ENCODE results near the gene PHC1.

GRCh38 chr12:8987685-8988084 is 73.4 kb downstream of the PHC1 start:
- TF ChIP-seq CTCF (IDR thresholded peaks at IDR 0.05), result no peak
- TF ChIP-seq POLR2A (IDR thresholded peaks at IDR 0.05), result no peak

All from lower leg skin (tissue), 3 donors.